SW480 (cell line): ENCODE measurements around the gene TNFSF18.

ENCODE experiments used
- DNase-seq: peaks from one replicate; pipeline ENCODE4 v3.0.0-alpha.2; 2016; ENCODE audit warnings: low spot score

TNFSF18 gene

DNA sequence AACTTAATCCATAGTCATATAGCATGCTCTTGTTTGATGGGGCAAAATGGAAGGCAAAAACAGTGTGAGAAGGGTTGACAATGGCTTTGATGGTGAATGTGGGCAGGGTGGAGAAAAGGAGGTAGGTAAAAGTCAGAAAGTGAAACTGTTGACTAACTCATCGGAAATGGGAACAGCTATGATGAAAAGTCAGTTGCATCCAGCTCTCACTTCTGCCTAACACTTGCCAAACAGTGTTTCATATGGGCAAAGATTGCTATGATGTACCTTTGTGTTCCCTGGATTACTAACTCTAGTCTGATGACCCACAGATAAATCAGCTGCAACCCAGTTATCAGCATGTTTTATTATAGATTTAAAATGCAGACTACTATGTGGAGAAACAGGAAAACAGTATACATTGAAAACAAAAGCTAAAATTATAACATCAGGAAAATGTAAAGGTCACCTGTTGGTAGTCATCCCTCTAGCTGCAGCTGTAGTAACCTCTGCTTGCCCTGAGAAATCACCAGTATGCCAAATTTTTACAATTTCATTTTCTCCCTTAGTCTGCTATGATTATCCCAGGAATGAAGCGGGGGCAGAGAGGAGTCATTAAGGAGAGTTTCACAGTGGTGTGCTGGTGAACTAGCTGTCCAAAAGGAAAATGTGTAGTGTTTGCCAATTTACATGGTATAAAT is 11.7 kb downstream of the TNFSF18 start:
- no peak for DNase-seq

- no peak for DNase-seq
These were observed 26.2 kb downstream of the TNFSF18 start for GRCh38 chr1:173024543-173024942.

DNA sequence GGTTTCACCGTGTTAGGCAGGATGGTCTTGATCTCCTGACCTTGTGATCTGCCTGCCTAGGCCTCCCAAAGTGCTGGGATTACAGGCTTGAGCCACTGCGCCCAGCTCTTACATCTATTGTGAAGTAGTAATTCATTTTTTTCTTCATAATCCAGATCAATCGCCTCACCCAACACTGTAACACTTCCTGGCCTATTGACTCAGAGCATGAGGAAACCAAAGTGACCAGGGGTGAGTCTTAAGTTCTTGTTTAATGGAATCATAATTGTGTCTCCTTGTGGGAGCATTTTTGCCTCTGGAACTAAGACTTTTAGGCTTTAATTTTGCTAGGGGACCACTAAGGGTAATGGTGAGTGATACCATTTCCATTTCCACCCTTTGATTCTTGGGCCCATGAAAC is 27.4 kb downstream of the TNFSF18 start:
- no peak for DNase-seq

DNA sequence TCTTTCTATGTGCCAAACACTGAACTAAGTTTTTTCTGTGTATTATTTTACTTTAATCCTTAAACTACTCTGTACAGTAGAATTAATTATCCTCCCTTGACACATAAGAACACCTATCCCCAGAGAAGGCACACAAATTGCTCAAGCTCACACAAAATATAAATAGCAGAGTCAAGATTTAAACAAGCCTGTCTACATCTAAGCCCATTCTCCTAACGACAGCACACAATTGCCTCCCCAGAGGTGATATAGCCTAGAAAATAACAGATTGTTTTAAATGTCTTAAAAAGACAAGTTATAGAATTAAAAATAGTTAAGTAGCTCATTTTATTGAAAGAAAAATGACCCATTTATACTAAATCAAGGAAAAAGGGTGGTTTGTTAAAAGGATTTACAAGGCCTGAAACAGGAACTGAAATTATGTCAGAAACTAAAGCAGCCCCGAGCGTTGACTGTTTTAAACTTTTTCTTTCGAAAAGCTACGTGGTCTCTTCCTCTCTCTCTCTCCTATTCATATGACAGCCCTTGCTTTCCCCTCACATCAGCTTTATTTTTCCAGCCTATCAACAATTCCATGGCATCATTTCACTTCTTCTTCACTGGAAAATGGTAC is 30.5 kb downstream of the TNFSF18 start:
- DNase-seq = no peak

DNA sequence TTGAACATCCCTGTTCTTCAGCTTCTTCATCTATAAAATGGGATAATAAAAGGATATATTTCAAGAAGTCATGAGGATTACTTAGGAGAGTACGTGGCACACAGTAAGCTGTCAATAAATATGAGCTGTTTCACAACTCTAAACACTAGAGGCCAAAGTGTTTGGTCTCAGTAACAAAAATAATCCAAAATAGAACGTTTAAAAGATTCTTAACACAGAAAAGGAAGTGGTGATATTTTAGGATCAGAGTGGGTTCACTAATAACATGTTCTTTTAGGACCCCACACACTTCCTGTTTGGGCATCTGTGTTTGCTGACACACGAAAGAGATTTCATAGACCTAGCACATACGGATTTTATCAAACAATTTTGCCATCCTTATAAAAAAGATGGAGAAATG is 32.9 kb downstream of the TNFSF18 start:
- no peak for DNase-seq

- DNase-seq = no peak
These were observed 34.3 kb downstream of the TNFSF18 start for GRCh38 chr1:173016419-173016818.

DNA sequence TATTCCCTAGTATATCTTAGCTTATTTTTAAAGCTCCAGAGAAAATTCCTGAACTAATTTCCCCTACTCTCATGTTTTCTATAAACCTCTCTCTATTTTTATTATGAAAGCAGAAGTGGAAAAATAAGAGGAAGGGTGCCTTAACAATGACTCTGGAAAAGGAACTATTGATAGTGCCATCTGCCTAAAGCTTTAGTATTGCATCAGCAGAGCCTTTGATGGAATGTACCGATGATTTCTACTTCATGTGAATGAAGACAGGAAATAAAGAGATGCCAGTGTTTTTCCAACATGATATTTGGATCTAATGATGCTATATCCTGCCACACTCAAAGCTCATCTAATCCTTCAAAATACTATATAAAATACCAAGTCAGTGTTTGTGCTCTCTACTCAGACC is 35.1 kb downstream of the TNFSF18 start:
- no peak for DNase-seq

GRCh38 chr1:173014160-173014559 is 36.6 kb downstream of the TNFSF18 start:
- no peak for DNase-seq

GRCh38 chr1:173012126-173012525 is 38.6 kb downstream of the TNFSF18 start:
- DNase-seq = no peak

GRCh38 chr1:173009597-173009996 is 41.1 kb downstream of the TNFSF18 start:
- no peak for DNase-seq

- DNase-seq = no peak
These were observed 45.4 kb downstream of the TNFSF18 start for GRCh38 chr1:173005196-173005864.

DNA sequence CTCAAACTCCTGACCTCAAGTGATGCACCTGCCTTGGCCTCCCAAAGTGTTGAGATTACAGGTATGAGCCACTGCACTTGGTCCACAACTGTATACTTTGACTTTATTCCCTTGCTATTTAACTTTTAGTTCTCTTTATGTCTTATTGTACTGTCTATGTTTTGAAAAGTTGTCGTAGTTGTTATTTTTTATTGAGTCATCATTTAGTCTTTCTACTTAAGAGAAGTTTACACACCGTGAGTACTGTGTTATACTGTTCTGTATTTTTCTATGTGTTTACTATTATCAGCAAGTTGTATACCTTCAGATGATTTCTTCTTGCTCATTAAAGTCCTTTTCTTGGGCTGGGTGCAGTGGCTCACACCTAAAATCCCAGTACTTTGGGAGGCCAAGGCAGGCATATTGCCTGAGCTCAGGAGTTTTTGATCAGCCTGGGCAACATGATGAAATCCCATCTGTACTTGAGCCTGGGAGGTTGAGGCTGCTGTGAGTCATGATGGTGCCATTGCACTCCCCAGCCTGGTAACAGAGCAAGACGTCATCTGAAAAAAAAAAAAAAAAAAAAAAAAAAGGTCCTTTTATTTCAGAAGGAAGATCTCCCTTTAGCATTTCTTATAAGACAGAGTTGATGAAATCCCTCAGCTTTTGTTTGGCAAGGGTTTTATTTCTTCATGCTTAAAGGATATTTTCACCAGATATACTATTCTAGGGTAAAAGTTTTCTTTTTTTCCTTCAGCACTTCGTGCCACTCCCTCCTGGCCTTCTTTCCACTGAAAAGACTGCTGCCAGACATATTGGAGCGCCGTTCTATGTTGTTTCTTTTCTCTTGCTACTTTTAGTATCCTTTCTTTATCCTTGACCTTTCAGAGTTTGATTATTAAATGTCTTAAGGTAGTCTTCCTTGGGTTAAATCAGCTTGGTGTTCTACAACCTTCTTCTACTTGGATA is 47.6 kb downstream of the TNFSF18 start:
- no peak for DNase-seq

- DNase-seq = no peak
These were observed 51.4 kb downstream of the TNFSF18 start for GRCh38 chr1:172999349-172999748.

- no peak for DNase-seq
These were observed 52.8 kb downstream of the TNFSF18 start for GRCh38 chr1:172997941-172998361.

GRCh38 chr1:172993640-172994039 is 57.1 kb downstream of the TNFSF18 start:
- no peak for DNase-seq

DNA sequence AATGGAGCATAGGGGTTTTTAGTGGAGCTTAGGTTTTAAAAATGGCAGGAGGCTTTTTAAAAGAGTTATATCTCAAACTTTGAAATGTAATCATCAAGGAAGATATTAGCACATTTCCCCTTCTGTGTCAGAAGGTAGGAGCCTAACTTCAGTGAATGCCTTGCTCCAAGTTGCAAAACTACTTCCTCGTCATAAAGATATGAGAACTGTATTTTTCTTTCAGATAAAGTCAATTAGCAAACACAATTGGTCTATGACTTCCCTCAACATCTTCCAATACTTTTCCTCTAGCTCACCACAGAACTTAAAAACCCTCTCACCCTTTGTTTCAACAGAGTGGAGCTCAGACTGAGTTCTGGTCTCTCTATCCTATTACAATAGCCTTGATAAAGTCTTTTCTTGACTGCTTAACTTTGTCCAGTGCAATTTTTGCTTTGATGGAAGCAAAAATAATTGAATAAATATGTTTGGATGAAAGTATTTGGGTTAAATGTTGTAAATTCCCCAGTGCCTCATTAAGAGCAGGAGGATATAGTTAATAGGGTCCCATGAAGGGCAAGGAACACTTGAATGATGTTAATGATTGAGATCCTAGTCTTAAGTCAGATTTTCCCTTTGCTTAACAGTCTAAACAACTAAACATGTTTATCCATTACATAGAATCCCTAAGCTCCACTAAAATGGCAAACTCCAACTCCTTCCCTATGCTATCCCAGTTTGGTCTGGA is 58.9 kb downstream of the TNFSF18 start:
- DNase-seq = no peak

- no peak for DNase-seq
These were observed 60.0 kb downstream of the TNFSF18 start for GRCh38 chr1:172990598-172991215.
